ENCODE measurements around the gene TMEM116.
"Not testable (repeated sequence)": the region's sequence is repeated elsewhere in the genome, so short reads cannot be mapped to it uniquely, and the experiment has no call there.

The TMEM116 gene

GRCh38 chr12:112012775-112013600 is at the start of gene TMEM116, which contains the start of gene ERP29:
Gene TMEM116 (minus strand): TSS chr12:112013165. CDS start chr12:112005270, 7,895 bp downstream.
Gene ERP29 (plus strand): TSS chr12:112013426. CDS start chr12:112013466, 40 bp downstream.
- peak; percentile 100 for DNase-seq

- DNase-seq: no peak
These were observed 48.2 kb upstream of the TMEM116 start for GRCh38 chr12:112061137-112061536.

- no peak for DNase-seq
These were observed 36.4 kb upstream of the TMEM116 start for GRCh38 chr12:112049351-112049750.

GRCh38 chr12:112046003-112046402 is 33.0 kb upstream of the TMEM116 start:
- no peak for DNase-seq

- DNase-seq: not testable (repeated sequence)
These were observed 23.6 kb upstream of the TMEM116 start for GRCh38 chr12:112036614-112037013.

- DNase-seq: no peak
These were observed 22.3 kb upstream of the TMEM116 start for GRCh38 chr12:112035219-112035785.

- no peak for DNase-seq
These were observed 19.3 kb upstream of the TMEM116 start for GRCh38 chr12:112032292-112032691.

- DNase-seq: no peak
These were observed 18.5 kb upstream of the TMEM116 start for GRCh38 chr12:112031472-112031871.

- no peak for DNase-seq
These were observed 16.3 kb upstream of the TMEM116 start for GRCh38 chr12:112029301-112029700.

- DNase-seq: no peak
These were observed 12.9 kb upstream of the TMEM116 start for GRCh38 chr12:112025808-112026375.

GRCh38 chr12:112023759-112024396 is 10.9 kb upstream of the TMEM116 start:
- no peak for DNase-seq

- no peak for DNase-seq
These were observed 9.5 kb upstream of the TMEM116 start for GRCh38 chr12:112022241-112023016.

GRCh38 chr12:112020947-112021457 is 8.0 kb upstream of the TMEM116 start:
- no peak for DNase-seq

GRCh38 chr12:112018571-112019237 is 5.7 kb upstream of the TMEM116 start:
- DNase-seq: no peak

GRCh38 chr12:112017041-112017440 is 4.1 kb upstream of the TMEM116 start:
- DNase-seq: no peak

GRCh38 chr12:112015938-112016337 is 3.0 kb upstream of the TMEM116 start:
- DNase-seq: no peak

- peak; percentile 79 for DNase-seq
These were observed 837 bp upstream of the TMEM116 start for GRCh38 chr12:112013601-112014402.

- DNase-seq: no peak
These were observed 1.3 kb downstream of the TMEM116 start for GRCh38 chr12:112011685-112012084.

- DNase-seq: no peak
These were observed 2.3 kb downstream of the TMEM116 start for GRCh38 chr12:112010415-112011344.

- DNase-seq: not testable (repeated sequence)
These were observed 3.4 kb downstream of the TMEM116 start for GRCh38 chr12:112009596-112009995.
